Nephron progenitor cell (in vitro differentiated cells): Measurements from ENCODE around the gene LTB4R.
A peak's percentile ranks its signal among the peaks of the same experiment; 100 is the strongest.

Experiments used
- DNase-seq: peaks from one replicate; pipeline ENCODE4 v3.0.0; 2021
- H3K27ac Mint-ChIP-seq: 2 replicates; pipeline ENCODE4 v1.8.0; 2021; ENCODE audit warnings: mild to moderate bottlenecking, moderate library complexity, mixed read lengths
- H3K27me3 Mint-ChIP-seq: 2 replicates; pipeline ENCODE4 v1.8.0; 2021; ENCODE audit warnings: mild to moderate bottlenecking, low read depth, mixed read lengths; ENCODE audit not compliant: poor library complexity
- H3K36me3 Mint-ChIP-seq: 2 replicates; pipeline ENCODE4 v1.8.0; 2021; ENCODE audit warnings: low read depth, mixed read lengths
- H3K4me1 Mint-ChIP-seq: 2 replicates; pipeline ENCODE4 v1.8.0; 2021; ENCODE audit warnings: mixed read lengths
- H3K4me3 Mint-ChIP-seq: 2 replicates; pipeline ENCODE4 v1.8.0; 2021; ENCODE audit warnings: mild to moderate bottlenecking, moderate library complexity, mixed read lengths
- H3K9me3 Mint-ChIP-seq: 2 replicates; pipeline ENCODE4 v1.8.0; 2021; ENCODE audit warnings: mild to moderate bottlenecking, moderate library complexity, mixed read lengths
- CTCF ChIP-seq: fragments of 200-600 bp; sonication (generic); IDR thresholded peaks from 2 replicates; pipeline ENCODE4 v1.5.0; 2021; ENCODE audit warnings: antibody characterized with exemption

Gene LTB4R

GRCh38 chr14:24331731-24332267 is 20.5 kb downstream of the LTB4R start:
- peak overlapping the region; percentile 78 for H3K4me3 Mint-ChIP-seq
- H3K36me3 Mint-ChIP-seq = no peaks in the 10 kb centered on the region
- H3K4me1 Mint-ChIP-seq = peaks cover 49% of the 10 kb centered on the region
- peaks cover 81% of the 10 kb centered on the region for H3K27me3 Mint-ChIP-seq
- H3K9me3 Mint-ChIP-seq = peaks cover 8% of the 10 kb centered on the region
- H3K27ac Mint-ChIP-seq = no peak overlapping the region
- TF ChIP-seq CTCF = no peak
- DNase-seq = no peak

GRCh38 chr14:24332268-24332993 is 21.1 kb downstream of the LTB4R start:
- TF ChIP-seq CTCF = peak; percentile 64
- H3K27ac Mint-ChIP-seq = no peak overlapping the region
- peak; percentile 71 for DNase-seq
- H3K9me3 Mint-ChIP-seq = peaks cover 8% of the 10 kb centered on the region
- H3K4me3 Mint-ChIP-seq = peak overlapping the region; percentile 78
- H3K4me1 Mint-ChIP-seq = peaks cover 50% of the 10 kb centered on the region
- H3K27me3 Mint-ChIP-seq = peaks cover 83% of the 10 kb centered on the region
- no peaks in the 10 kb centered on the region for H3K36me3 Mint-ChIP-seq

GRCh38 chr14:24334431-24335291 is 23.4 kb downstream of the LTB4R start, which contains the start of gene ADCY4:
ADCY4 (minus strand) TSS chr14:24335071; CDS start chr14:24334652, 419 bp downstream.
- peak within 1 kb of the TSS; percentile 80 for H3K4me3 Mint-ChIP-seq
- no peak for TF ChIP-seq CTCF
- H3K4me1 Mint-ChIP-seq = peaks cover 64% of the 10 kb centered on the region
- peaks cover 95% of the 10 kb centered on the region for H3K27me3 Mint-ChIP-seq
- no peaks in the 10 kb centered on the region for H3K36me3 Mint-ChIP-seq
- peak; percentile 60 for DNase-seq
- no peak within 1 kb of the TSS for H3K27ac Mint-ChIP-seq
- H3K9me3 Mint-ChIP-seq = no peaks in the 10 kb centered on the region

- H3K4me1 Mint-ChIP-seq = peaks cover 68% of the 10 kb centered on the region
- DNase-seq = peak; percentile 36
- no peaks in the 10 kb centered on the region for H3K9me3 Mint-ChIP-seq
- H3K4me3 Mint-ChIP-seq = peak overlapping the region; percentile 78
- H3K27ac Mint-ChIP-seq = no peak overlapping the region
- H3K36me3 Mint-ChIP-seq = no peaks in the 10 kb centered on the region
- peaks cover 95% of the 10 kb centered on the region for H3K27me3 Mint-ChIP-seq
- no peak for TF ChIP-seq CTCF
These were observed 24.3 kb downstream of the LTB4R start for GRCh38 chr14:24335461-24336171.

- no peak for TF ChIP-seq CTCF
- H3K9me3 Mint-ChIP-seq = no peaks in the 10 kb centered on the region
- peaks cover 100% of the 10 kb centered on the region for H3K27me3 Mint-ChIP-seq
- peak overlapping the region; percentile 55 for H3K4me3 Mint-ChIP-seq
- no peaks in the 10 kb centered on the region for H3K36me3 Mint-ChIP-seq
- peaks cover 61% of the 10 kb centered on the region for H3K4me1 Mint-ChIP-seq
- no peak for DNase-seq
- no peak overlapping the region for H3K27ac Mint-ChIP-seq
These were observed 26.0 kb downstream of the LTB4R start for GRCh38 chr14:24337144-24337823.
